Smooth muscle cell (in vitro differentiated cells): Measurements from ENCODE around the gene CSDE1. TPM values are rescaled to one million over a fixed set of nuclear protein-coding genes. Genes with fewer than 3 reads are reported as not detected.

ENCODE experiments used
- DNase-seq: peaks from one replicate; lab custom pipeline; 2025; ENCODE audit not compliant: unreplicated experiment; lab: John Stamatoyannopoulos, UW
- H2AFZ ChIP-seq: fragments of 200-600 bp; sonication (generic); 2 replicates; pipeline ENCODE4 v1.6.0; 2016; ENCODE audit warnings: antibody characterized with exemption, low read depth, mild to moderate bottlenecking
- H3F3A ChIP-seq: fragments of 200-600 bp; sonication (generic); 2 replicates; pipeline ENCODE4 v1.6.0; 2017; ENCODE audit warnings: antibody characterized with exemption, low read depth
- H3K27ac ChIP-seq: fragments of 200-600 bp; sonication (generic); 2 replicates; pipeline ENCODE4 v1.5.1; 2016; ENCODE audit warnings: low read depth, mild to moderate bottlenecking
- H3K27me3 ChIP-seq: fragments of 200-600 bp; sonication (generic); 2 replicates; pipeline ENCODE4 v1.6.1; 2016; ENCODE audit warnings: low read depth, mild to moderate bottlenecking
- H3K36me3 ChIP-seq: fragments of 200-600 bp; sonication (generic); 2 replicates; pipeline ENCODE4 v1.5.1; 2016; ENCODE audit warnings: low read depth
- H3K4me1 ChIP-seq: fragments of 200-600 bp; sonication (generic); 2 replicates; pipeline ENCODE4 v1.5.1; 2016; ENCODE audit warnings: low read depth
- H3K4me2 ChIP-seq: fragments of 200-600 bp; sonication (generic); 2 replicates; pipeline ENCODE4 v1.6.0; 2016; ENCODE audit warnings: mild to moderate bottlenecking
- H3K4me3 ChIP-seq: fragments of 200-600 bp; sonication (generic); 2 replicates; pipeline ENCODE4 v1.5.1; 2016; ENCODE audit warnings: mild to moderate bottlenecking
- H3K79me2 ChIP-seq: fragments of 200-600 bp; sonication (generic); 2 replicates; pipeline ENCODE4 v1.6.0; 2016; ENCODE audit warnings: low read depth, mild to moderate bottlenecking
- H3K9ac ChIP-seq: fragments of 200-600 bp; sonication (generic); 2 replicates; pipeline ENCODE4 v1.6.0; 2016; ENCODE audit warnings: low read depth
- H3K9me3 ChIP-seq: fragments of 200-600 bp; sonication (generic); replicated peaks from 2 replicates; pipeline ENCODE4 v1.5.1; 2016; ENCODE audit warnings: low read depth
- H4K20me1 ChIP-seq: fragments of 200-600 bp; sonication (generic); 2 replicates; pipeline ENCODE4 v1.6.0; 2016; ENCODE audit warnings: low read depth
- WGBS: methylation state at CpG from one replicate; pipeline ENCODE4 v1.1.7; 2016; ENCODE audit warnings: low lambda C conversion rate; 5-methylcytosine and 5-hydroxymethylcytosine counted together
- polyA plus RNA-seq: library from polyadenylated mRNA; unstranded; fragments of >200 nt; fragmentation: Nextera tagmentation; extraction: Ambion mirVana; gene quantifications from 2 replicates; pipeline ENCODE4 v1.2.1, GENCODE V29; 2016
- total RNA-seq: library from RNA; depleted of rRNA; stranded (reverse); fragments of >200 nt; gene quantifications from 2 replicates; pipeline ENCODE4 v1.2.3, GENCODE V29; 2014
- TF ChIP-seq, protein P1 (sequence below): fragments of 200-600 bp; sonication (generic); IDR thresholded peaks from 2 replicates; pipeline ENCODE4 v1.5.1; 2017; ENCODE audit warnings: borderline replicate concordance, mild to moderate bottlenecking, antibody characterized with exemption; ENCODE audit not compliant: insufficient read depth, poor library complexity, severe bottlenecking

CSDE1 gene
- total and polyA plus RNA-seq, 2 experiments from 2014 or later: 173 to 768 TPM

DNA sequence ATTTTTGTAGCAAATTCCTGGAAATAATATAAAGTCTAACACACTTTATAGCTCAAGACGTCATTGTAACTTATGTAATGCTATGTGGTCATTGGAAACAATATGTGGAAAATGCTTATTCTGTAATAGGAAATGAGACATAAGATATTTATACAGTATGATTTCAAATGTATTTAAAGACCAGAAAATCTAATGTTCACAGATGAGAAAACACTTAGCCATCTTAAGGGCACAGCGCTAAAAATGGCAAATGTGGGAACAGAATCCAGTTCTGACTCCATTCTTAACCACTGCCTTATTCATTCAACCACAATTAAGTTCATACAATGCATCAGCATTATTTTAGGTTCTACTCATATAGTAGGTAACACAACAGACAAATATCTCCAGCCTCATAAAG lies 12.5 kb downstream of the CSDE1 start:
- Histone ChIP-seq H3K4me2 (no peak overlapping the region), H3K4me3 (no peak overlapping the region), H2AFZ (no peak overlapping the region), H3K79me2 (peaks cover 100% of the 10 kb centered on the region), H3F3A (no peaks in the 10 kb centered on the region), H3K9ac (no peak overlapping the region), H3K4me1 (no peaks in the 10 kb centered on the region), H3K9me3 (no peaks in the 10 kb centered on the region), H3K36me3 (peaks cover 21% of the 10 kb centered on the region), H4K20me1 (peaks cover 100% of the 10 kb centered on the region), H3K27me3 (no peaks in the 10 kb centered on the region), H3K27ac (no peak overlapping the region)
- no peak for DNase-seq
- 93% methylated on average over 2 of the region's 2 CpGs for WGBS
- TF ChIP-seq, protein P1, sequence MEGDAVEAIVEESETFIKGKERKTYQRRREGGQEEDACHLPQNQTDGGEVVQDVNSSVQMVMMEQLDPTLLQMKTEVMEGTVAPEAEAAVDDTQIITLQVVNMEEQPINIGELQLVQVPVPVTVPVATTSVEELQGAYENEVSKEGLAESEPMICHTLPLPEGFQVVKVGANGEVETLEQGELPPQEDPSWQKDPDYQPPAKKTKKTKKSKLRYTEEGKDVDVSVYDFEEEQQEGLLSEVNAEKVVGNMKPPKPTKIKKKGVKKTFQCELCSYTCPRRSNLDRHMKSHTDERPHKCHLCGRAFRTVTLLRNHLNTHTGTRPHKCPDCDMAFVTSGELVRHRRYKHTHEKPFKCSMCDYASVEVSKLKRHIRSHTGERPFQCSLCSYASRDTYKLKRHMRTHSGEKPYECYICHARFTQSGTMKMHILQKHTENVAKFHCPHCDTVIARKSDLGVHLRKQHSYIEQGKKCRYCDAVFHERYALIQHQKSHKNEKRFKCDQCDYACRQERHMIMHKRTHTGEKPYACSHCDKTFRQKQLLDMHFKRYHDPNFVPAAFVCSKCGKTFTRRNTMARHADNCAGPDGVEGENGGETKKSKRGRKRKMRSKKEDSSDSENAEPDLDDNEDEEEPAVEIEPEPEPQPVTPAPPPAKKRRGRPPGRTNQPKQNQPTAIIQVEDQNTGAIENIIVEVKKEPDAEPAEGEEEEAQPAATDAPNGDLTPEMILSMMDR: no peak

DNA sequence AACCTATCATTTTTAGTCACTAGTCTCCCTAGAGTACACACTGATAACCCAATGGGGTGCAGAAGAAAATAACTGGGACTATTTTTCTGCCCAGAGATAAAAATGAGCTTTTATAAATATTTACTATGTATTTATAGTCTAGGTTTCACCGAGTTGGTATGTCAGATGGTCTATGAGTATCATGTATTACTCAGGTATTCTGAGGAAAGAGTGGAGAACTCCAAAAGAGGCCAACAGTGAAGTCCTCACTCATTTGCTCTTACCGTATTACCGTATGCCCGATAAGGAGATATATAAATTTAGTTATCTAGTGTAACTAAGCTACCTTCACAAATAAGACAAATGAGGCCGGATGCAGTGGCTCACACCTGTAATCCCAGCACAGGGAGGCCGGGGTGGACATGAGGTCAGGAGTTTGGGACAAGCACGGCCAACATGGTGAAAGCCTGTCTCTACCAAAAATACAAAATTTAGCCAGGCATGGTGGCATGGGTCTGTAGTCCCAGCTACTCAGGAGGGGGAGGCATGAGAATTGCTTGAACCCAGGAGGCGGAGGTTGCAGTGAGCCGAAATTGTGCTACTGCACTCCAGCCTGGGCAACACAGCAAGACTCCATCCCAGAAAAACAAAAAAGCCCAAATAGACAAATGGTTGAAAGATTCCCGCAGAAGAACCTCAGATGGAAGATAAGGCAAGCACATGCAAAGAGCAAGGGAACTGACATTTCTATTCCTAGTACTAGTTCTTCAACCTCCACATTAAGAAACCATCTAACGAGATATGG lies 15.6 kb downstream of the CSDE1 start:
- H4K20me1 ChIP-seq: peaks cover 100% of the 10 kb centered on the region

DNA sequence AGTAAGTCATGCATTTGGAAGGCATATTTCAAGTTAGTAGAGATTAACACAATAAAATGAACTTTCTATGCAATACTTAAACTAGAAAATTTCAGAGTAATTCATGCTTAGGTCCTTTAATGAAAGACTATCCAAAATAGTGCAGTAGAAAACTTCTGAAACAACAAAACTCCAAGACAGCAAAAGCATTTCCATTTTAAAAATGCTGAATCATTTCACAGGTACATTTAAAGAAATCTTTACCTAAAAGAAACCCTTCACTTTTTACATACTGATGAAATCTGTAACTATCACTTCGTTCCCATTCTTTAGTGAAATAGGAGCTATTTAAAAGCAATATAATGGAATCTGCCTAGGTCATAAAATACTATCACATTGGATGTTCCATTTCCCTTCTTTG lies 17.5 kb downstream of the CSDE1 start:
- H3K4me2 ChIP-seq: no peak overlapping the region
- no peak overlapping the region for H3K9ac ChIP-seq
- H3K79me2 ChIP-seq: peaks cover 97% of the 10 kb centered on the region
- no peaks in the 10 kb centered on the region for H3K9me3 ChIP-seq
- no peak overlapping the region for H3K4me3 ChIP-seq
- H4K20me1 ChIP-seq: peaks cover 100% of the 10 kb centered on the region
- H3K36me3 ChIP-seq: peaks cover 34% of the 10 kb centered on the region
- no peaks in the 10 kb centered on the region for H3K27me3 ChIP-seq
- no peak for DNase-seq
- no peak overlapping the region for H2AFZ ChIP-seq
- no peaks in the 10 kb centered on the region for H3K4me1 ChIP-seq
- peaks cover 5% of the 10 kb centered on the region for H3F3A ChIP-seq
- 95% methylated on average over 1 of the region's 1 CpG for WGBS
- TF ChIP-seq, protein P1: no peak
- H3K27ac ChIP-seq: peak overlapping the region; percentile 11

More for the DNA sequence above, 15.6 kb downstream of the CSDE1 start:
- Histone ChIP-seq H3F3A (no peaks in the 10 kb centered on the region), H3K27ac (no peak overlapping the region), H3K9ac (no peak overlapping the region), H3K9me3 (no peaks in the 10 kb centered on the region), H2AFZ (no peak overlapping the region), H3K36me3 (peaks cover 18% of the 10 kb centered on the region), H3K4me3 (no peak overlapping the region), H3K4me2 (no peak overlapping the region), H3K79me2 (peaks cover 97% of the 10 kb centered on the region), H3K27me3 (no peaks in the 10 kb centered on the region), H3K4me1 (no peaks in the 10 kb centered on the region)
- WGBS: 96% methylated on average over 11 of the region's 11 CpGs
- TF ChIP-seq, protein P1: no peak
- no peak for DNase-seq
